GM10266 (cell line): ENCODE measurements around the gene RUNDC3A.
"Not testable (repeated sequence)": the region's sequence is repeated elsewhere in the genome, so short reads cannot be mapped to it uniquely, and the experiment has no call there.

Source experiments
- DNase-seq: peaks from one replicate; pipeline ENCODE4 v3.0.0; 2012; ENCODE audit errors: extremely low spot score
- TF ChIP-seq, protein P1 (sequence below): IDR thresholded peaks from 2 replicates; pipeline ENCODE4 v1.5.1; 2012; ENCODE audit warnings: mild to moderate bottlenecking, low read depth; ENCODE audit not compliant: control insufficient read depth, insufficient read depth; ENCODE audit errors: missing control alignments

The RUNDC3A gene

DNA sequence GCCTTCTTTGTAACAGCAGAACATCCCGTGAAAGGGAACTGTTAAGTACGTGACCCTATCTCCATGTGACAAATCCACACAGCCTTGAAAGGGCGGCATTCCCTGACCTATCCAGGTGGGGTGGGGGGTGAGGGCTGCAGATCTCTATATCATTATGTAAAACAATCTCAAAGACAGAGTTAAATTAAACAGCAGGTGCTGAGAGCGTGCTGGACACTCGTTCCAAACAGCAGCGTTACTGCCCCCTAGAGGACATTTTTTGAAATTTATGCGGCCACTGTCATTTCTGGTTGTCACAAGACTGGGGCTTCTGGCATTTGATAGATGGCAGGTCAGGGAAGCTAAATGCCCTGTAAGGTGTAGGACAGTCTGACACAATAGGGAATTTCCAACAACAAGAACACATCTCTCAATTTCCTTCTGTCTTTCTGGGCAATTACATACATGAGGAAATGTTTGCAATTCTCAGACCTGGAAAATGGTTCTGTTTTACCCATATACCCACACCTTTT lies 22.9 kb downstream of the RUNDC3A start:
- TF ChIP-seq, protein P1, sequence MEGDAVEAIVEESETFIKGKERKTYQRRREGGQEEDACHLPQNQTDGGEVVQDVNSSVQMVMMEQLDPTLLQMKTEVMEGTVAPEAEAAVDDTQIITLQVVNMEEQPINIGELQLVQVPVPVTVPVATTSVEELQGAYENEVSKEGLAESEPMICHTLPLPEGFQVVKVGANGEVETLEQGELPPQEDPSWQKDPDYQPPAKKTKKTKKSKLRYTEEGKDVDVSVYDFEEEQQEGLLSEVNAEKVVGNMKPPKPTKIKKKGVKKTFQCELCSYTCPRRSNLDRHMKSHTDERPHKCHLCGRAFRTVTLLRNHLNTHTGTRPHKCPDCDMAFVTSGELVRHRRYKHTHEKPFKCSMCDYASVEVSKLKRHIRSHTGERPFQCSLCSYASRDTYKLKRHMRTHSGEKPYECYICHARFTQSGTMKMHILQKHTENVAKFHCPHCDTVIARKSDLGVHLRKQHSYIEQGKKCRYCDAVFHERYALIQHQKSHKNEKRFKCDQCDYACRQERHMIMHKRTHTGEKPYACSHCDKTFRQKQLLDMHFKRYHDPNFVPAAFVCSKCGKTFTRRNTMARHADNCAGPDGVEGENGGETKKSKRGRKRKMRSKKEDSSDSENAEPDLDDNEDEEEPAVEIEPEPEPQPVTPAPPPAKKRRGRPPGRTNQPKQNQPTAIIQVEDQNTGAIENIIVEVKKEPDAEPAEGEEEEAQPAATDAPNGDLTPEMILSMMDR, result peak; percentile 72
- peak; percentile 75 for DNase-seq

DNA sequence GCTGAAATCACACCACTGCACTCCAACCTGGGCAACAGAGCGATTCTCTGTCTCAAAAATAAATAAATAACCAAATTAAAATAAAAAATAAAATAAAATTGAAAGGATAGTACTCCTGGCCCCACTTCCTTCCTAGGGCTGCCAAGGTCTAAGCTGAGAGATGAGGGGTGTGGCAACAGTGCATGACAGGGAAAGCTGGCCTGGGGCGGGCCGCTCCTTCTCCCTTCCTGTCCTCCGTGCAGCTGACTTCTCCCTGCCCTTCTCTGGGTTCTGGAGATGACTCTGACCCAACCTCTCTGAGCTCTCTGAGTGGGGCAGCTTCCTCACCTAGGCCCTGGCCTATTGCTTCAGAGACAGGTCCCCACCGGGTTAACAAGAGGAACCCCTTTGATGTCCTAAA lies 25.0 kb downstream of the RUNDC3A start:
- TF ChIP-seq, protein P1, result no peak
- DNase-seq, result no peak

DNA sequence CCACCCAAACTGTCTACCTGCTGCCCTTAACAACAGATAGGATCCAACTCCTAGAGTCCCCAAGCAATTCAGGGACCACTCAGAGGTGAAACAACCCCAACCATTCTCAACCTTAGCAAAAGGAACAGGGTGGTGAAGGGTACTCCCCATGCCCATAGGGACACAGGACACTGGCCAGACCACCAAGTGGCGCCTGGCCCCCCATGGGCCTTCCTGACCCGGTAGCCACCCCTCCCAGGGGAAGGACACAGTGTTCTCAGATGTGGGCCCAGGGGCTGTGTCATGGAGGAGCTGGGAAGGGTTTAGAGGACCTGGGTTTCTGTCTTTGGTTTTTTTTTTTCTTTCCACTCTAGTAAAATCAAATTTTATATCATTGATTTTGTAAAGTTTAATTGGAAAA lies 25.9 kb downstream of the RUNDC3A start:
- no peak for DNase-seq
- TF ChIP-seq, protein P1, result no peak

DNA sequence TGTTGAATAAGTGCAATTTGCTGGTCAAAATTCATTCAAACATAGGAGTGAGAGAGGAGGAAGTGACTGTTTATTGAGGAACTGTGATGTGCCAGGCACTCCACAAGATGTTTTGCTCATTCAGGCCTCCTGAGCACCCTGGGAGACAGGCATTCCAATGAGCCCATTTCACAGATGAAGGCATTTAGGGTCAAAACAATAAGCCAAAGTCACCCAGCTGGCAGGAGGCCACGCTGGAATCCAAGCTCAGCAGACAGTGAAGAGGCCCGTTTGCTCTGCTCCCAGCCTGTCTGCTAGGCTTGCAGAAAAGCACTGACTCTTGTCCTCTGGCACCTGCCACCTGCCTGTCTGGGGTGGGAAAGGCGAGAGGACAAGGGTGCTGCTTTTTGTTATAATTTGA lies 26.3 kb downstream of the RUNDC3A start:
- no peak for DNase-seq

DNA sequence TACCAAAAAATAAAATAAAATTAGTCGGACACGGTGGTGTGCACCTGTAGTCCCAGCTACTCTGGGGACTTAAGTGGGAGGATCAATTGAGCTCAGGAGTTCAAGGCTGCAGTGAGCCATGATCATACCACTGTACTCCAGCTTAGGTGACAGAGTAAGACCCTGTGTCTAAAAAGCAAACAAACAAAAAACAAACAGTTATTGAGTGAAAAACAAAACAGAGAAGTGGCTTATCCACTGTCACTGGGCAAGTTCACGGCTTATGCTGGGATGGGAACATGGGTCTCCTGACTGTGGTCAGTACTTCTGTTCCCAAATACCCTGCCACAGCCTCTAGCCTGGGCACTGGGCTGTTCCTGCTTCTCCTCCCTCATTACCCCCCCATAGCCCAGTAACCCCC lies 27.2 kb downstream of the RUNDC3A start:
- no peak for DNase-seq
- TF ChIP-seq, protein P1, result no peak

More for the DNA sequence above, 26.3 kb downstream of the RUNDC3A start:
- TF ChIP-seq, protein P1, result no peak

DNA sequence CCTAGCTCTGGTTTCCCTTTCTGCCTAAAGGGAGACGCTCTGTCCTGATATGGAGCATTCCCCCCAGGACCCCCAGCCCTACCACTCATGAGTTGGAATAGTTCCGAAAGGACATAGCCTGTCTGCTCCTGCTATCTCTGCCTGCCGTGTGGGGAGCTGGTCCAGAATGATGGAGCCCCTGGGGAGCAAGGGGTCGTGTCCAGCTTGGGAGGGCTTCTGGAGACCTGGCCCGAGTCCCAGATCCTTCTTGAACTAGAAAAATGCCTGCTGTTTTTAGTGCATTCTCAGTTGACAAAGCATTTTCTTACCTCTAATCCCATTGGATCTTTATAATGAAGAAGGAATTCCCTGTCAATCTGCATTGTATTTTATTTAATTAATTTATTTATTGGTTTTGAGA lies 27.6 kb downstream of the RUNDC3A start:
- DNase-seq, result no peak
- TF ChIP-seq, protein P1, result no peak

DNA sequence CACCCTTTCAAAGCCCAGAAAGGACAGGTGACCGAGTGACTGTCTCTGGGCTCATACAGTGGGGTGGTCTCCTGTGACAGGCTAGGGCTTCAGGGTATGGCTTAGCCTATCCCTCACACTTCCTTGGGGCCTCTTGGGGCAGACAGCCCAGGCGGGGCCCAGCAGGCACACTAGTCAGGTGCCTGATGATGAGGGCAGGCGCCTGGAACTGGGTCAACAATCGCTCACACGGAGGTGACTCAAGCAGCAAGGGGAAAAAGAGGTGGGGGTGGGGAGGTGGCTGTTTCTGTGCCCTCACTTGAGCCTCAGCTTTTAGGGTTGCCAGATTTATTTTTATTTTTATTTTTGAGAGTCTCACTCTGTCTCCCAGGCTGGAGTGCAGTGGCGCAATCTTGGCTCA lies 30.3 kb downstream of the RUNDC3A start:
- DNase-seq, result no peak
- TF ChIP-seq, protein P1, result no peak

DNA sequence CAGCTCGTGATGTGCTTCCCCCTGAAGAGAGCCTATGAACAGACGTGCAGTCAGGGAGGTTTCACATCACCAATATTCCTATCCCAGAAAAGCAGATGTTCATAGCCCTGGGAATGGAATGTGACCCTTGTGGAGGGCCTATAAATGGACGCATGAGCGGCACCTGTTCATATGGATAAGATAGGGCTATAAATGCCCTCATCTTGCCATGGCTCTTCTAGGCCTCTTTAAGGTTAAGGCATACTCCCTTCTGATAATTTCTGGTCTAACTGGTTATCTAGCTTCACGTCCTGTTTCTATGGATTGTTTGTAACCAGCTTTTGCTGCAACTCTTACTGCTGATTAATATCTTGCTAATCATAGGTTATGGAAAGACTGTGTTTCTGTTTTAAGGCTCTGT lies 32.2 kb downstream of the RUNDC3A start:
- not testable (repeated sequence) for DNase-seq
